Measurements from ENCODE around the gene SASH1.

The SASH1 gene

GRCh38 chr6:148316308-148316707, 26.3 kb upstream of the SASH1 start:
- H3K36me3 ChIP-seq (ENCODE audit: insufficient read depth, low read length), result no peaks in the 10 kb centered on the region
- H3K27me3 ChIP-seq (ENCODE audit: insufficient read depth, low read length), result no peaks in the 10 kb centered on the region
- no peak overlapping the region for H2AFZ ChIP-seq (ENCODE audit: low read depth, low read length)
- no peak overlapping the region for H3K4me3 ChIP-seq (ENCODE audit: low read length)
- no peaks in the 10 kb centered on the region for H3K9me3 ChIP-seq (ENCODE audit: low read length)
- peaks cover 6% of the 10 kb centered on the region for H3K4me1 ChIP-seq (ENCODE audit: insufficient read depth, low read length)

DNA sequence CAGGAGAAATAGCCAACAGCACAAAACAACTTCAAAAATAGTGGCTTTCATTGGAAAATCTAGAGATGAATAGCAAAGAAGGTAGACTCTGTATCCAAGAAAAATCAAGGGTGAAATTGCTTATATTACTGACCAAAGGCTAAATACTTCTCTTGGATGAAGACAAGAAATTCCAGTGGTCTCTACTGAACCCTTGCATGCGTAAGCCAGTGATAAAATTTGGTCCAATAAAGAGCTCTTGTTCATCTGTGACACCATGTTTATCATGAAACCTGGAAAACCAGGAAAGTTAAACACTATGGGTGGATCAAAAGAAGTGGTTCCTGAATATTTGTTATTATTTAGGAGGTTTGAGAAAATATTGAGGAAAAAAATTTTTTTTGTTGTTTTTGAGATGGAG, 25.6 kb upstream of the SASH1 start:
- Histone ChIP-seq H3K4me3 (ENCODE audit: low read length) (no peak overlapping the region), H3K27me3 (ENCODE audit: insufficient read depth, low read length) (no peaks in the 10 kb centered on the region), H3K36me3 (ENCODE audit: insufficient read depth, low read length) (no peaks in the 10 kb centered on the region), H2AFZ (ENCODE audit: low read depth, low read length) (no peak overlapping the region), H3K9me3 (ENCODE audit: low read length) (no peaks in the 10 kb centered on the region), H3K4me1 (ENCODE audit: insufficient read depth, low read length) (peaks cover 6% of the 10 kb centered on the region)

DNA sequence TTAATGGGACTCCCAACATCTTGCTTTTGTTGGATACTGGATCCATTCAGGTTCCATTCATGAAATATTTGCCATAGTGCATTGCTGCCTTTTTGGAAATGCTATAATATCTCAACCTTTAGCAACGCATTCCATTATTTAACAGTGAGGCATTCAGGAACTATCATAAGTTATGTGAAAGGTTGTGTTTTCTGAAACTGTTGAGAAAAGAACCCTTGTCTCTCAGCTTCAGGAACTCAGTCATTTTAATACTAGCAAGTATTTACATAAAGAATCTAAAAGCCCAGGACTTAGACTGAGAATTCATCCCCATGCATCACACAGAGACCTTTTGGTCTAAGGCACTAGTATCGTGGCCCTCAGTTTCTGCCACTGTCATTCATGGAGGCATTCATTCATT, 24.9 kb upstream of the SASH1 start:
- Histone ChIP-seq H3K9me3 (ENCODE audit: low read length) (no peaks in the 10 kb centered on the region), H3K4me3 (ENCODE audit: low read length) (no peak overlapping the region), H3K27me3 (ENCODE audit: insufficient read depth, low read length) (no peaks in the 10 kb centered on the region), H3K4me1 (ENCODE audit: insufficient read depth, low read length) (peaks cover 6% of the 10 kb centered on the region), H3K36me3 (ENCODE audit: insufficient read depth, low read length) (no peaks in the 10 kb centered on the region), H2AFZ (ENCODE audit: low read depth, low read length) (no peak overlapping the region)

DNA sequence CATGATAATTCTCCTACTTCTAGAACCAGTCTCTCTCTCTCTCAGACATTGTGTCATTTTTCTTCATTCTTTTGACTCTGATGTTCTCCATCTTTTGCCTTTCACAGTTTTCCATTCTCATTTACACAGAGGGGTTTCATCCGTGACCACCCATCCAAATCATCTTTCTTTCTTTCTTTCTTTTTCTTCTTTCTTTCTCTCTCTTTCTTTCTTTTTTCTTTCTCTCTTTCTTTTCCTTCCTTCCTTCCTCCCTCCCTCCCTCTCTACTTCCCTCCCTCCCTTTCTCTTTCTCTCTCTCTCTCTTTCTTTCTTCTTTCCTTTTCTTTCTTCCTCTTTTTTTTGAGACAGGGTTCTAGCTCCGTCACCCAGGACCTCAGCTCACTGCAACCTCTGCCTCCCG, 19.9 kb upstream of the SASH1 start:
- Histone ChIP-seq H3K4me3 (ENCODE audit: low read length) (no peak overlapping the region), H3K4me1 (ENCODE audit: insufficient read depth, low read length) (no peaks in the 10 kb centered on the region), H3K9me3 (ENCODE audit: low read length) (no peaks in the 10 kb centered on the region), H3K27me3 (ENCODE audit: insufficient read depth, low read length) (no peaks in the 10 kb centered on the region), H2AFZ (ENCODE audit: low read depth, low read length) (no peak overlapping the region), H3K36me3 (ENCODE audit: insufficient read depth, low read length) (no peaks in the 10 kb centered on the region)

- Histone ChIP-seq H3K27me3 (ENCODE audit: insufficient read depth, low read length) (no peaks in the 10 kb centered on the region), H2AFZ (ENCODE audit: low read depth, low read length) (no peak overlapping the region), H3K9me3 (ENCODE audit: low read length) (no peaks in the 10 kb centered on the region), H3K4me3 (ENCODE audit: low read length) (no peak overlapping the region), H3K36me3 (ENCODE audit: insufficient read depth, low read length) (no peaks in the 10 kb centered on the region), H3K4me1 (ENCODE audit: insufficient read depth, low read length) (no peaks in the 10 kb centered on the region)
Observed at GRCh38 chr6:148323344-148323743, 19.3 kb upstream of the SASH1 start.

DNA sequence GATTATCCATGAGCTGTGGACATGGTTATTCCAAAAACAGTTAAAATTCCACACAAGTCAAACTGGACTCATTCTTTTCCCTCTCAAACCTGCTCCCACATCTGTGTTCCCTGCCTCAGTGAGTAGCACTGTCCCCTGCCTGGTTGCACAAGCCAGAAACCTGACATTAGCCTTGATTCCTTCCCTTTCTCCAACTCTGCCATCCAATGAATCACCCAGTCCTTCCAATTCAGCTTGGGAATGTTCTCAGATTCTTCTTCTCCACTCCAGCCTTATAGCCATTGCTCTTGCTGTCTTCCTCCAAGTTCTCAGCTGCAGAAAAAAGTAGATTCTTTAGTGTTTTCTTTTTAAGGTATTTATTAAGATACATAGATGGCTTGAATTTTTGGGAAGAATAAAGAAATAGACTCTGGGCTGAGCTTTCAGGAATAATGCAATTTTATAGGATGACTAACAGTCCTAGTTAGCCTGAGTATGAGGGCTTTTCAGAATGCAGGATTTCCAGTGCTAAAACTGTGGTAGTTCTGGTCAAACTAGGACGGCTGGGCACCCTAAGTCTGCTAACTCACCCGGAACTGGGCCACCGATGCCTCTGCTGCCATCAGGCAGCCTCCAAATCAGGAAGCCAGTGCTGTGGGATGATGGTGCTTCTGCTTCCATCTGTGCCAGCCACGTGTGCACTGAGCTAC, 18.2 kb upstream of the SASH1 start:
- Histone ChIP-seq H3K9me3 (ENCODE audit: low read length) (no peaks in the 10 kb centered on the region), H3K4me3 (ENCODE audit: low read length) (no peak overlapping the region), H3K4me1 (ENCODE audit: insufficient read depth, low read length) (peaks cover 8% of the 10 kb centered on the region), H2AFZ (ENCODE audit: low read depth, low read length) (no peak overlapping the region), H3K36me3 (ENCODE audit: insufficient read depth, low read length) (no peaks in the 10 kb centered on the region), H3K27me3 (ENCODE audit: insufficient read depth, low read length) (no peaks in the 10 kb centered on the region)

GRCh38 chr6:148325316-148326068, 17.1 kb upstream of the SASH1 start:
- Histone ChIP-seq H3K27me3 (ENCODE audit: insufficient read depth, low read length) (no peaks in the 10 kb centered on the region), H3K9me3 (ENCODE audit: low read length) (no peaks in the 10 kb centered on the region), H3K4me3 (ENCODE audit: low read length) (no peak overlapping the region), H2AFZ (ENCODE audit: low read depth, low read length) (no peak overlapping the region), H3K4me1 (ENCODE audit: insufficient read depth, low read length) (peaks cover 10% of the 10 kb centered on the region), H3K36me3 (ENCODE audit: insufficient read depth, low read length) (no peaks in the 10 kb centered on the region)

GRCh38 chr6:148328876-148329555, 13.6 kb upstream of the SASH1 start:
- H3K4me3 ChIP-seq (ENCODE audit: low read length), result no peak overlapping the region
- no peaks in the 10 kb centered on the region for H3K36me3 ChIP-seq (ENCODE audit: insufficient read depth, low read length)
- H3K4me1 ChIP-seq (ENCODE audit: insufficient read depth, low read length), result peaks cover 10% of the 10 kb centered on the region
- no peaks in the 10 kb centered on the region for H3K9me3 ChIP-seq (ENCODE audit: low read length)
- H2AFZ ChIP-seq (ENCODE audit: low read depth, low read length), result no peak overlapping the region
- H3K27me3 ChIP-seq (ENCODE audit: insufficient read depth, low read length), result no peaks in the 10 kb centered on the region

DNA sequence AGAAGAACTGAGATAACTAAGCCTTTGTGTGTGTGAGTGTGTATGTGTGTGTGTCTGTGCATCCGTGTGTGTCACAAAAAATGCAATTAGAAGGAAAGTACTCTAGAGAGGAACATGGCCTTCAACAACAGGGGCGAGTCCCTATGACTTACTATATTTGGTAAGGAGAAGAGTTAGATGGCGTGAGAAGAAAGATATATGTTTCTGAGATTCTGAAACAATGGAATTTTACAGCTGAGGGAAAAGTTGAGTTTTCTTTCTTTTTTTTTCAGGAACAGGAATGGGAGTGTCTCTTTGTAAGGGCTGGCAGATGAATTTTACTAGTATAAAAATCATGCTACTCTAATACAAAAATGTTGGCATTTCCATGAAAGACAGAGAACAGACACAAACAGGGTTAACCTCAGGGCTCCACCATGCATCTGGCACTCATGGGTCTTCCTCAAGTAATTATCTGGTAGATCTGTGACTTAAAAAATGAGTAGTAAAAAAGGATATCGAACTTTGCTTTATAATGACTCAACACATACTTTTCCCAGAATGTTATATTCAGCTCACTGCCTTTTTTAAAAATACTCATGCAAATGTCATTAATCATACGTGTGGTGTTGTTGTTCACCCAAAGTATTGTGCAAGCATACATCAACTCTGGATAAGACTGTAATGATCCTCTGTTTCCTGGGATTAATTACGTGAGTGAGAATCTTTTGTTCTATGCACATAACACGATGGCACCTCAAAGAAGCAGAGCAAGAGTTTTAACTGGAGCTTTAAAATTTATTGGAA, 12.8 kb upstream of the SASH1 start:
- Histone ChIP-seq H3K4me1 (ENCODE audit: insufficient read depth, low read length) (peaks cover 10% of the 10 kb centered on the region), H3K4me3 (ENCODE audit: low read length) (no peak overlapping the region), H2AFZ (ENCODE audit: low read depth, low read length) (no peak overlapping the region), H3K9me3 (ENCODE audit: low read length) (no peaks in the 10 kb centered on the region), H3K27me3 (ENCODE audit: insufficient read depth, low read length) (no peaks in the 10 kb centered on the region), H3K36me3 (ENCODE audit: insufficient read depth, low read length) (no peaks in the 10 kb centered on the region)

- Histone ChIP-seq H3K27me3 (ENCODE audit: insufficient read depth, low read length) (no peaks in the 10 kb centered on the region), H3K4me3 (ENCODE audit: low read length) (no peak overlapping the region), H3K9me3 (ENCODE audit: low read length) (no peaks in the 10 kb centered on the region), H3K36me3 (ENCODE audit: insufficient read depth, low read length) (no peaks in the 10 kb centered on the region), H2AFZ (ENCODE audit: low read depth, low read length) (no peak overlapping the region), H3K4me1 (ENCODE audit: insufficient read depth, low read length) (peaks cover 10% of the 10 kb centered on the region)
Observed at GRCh38 chr6:148332088-148332487, 10.6 kb upstream of the SASH1 start.

- Histone ChIP-seq H3K27me3 (ENCODE audit: insufficient read depth, low read length) (no peaks in the 10 kb centered on the region), H2AFZ (ENCODE audit: low read depth, low read length) (no peak overlapping the region), H3K4me1 (ENCODE audit: insufficient read depth, low read length) (peaks cover 9% of the 10 kb centered on the region), H3K4me3 (ENCODE audit: low read length) (no peak overlapping the region), H3K9me3 (ENCODE audit: low read length) (no peaks in the 10 kb centered on the region), H3K36me3 (ENCODE audit: insufficient read depth, low read length) (no peaks in the 10 kb centered on the region)
Observed at GRCh38 chr6:148336901-148337300, 5.7 kb upstream of the SASH1 start.

GRCh38 chr6:148339766-148340165, 2.9 kb upstream of the SASH1 start:
- no peak overlapping the region for H2AFZ ChIP-seq (ENCODE audit: low read depth, low read length)
- no peaks in the 10 kb centered on the region for H3K27me3 ChIP-seq (ENCODE audit: insufficient read depth, low read length)
- H3K36me3 ChIP-seq (ENCODE audit: insufficient read depth, low read length), result no peaks in the 10 kb centered on the region
- no peaks in the 10 kb centered on the region for H3K9me3 ChIP-seq (ENCODE audit: low read length)
- peaks cover 17% of the 10 kb centered on the region for H3K4me1 ChIP-seq (ENCODE audit: insufficient read depth, low read length)
- no peak overlapping the region for H3K4me3 ChIP-seq (ENCODE audit: low read length)
